BJ (cell line): ENCODE data around the gene PACRG. TPM values are rescaled to one million over a fixed set of nuclear protein-coding genes. Genes with fewer than 3 reads are reported as not detected.

Experiments used
- CTCF ChIA-PET: fragments of 350-600 bp; formaldehyde crosslinking; extraction: SDS; loops from one replicate; lab custom pipeline; 2021; ENCODE audit warnings: antibody characterized with exemption, inconsistent platforms; lab: Yijun Ruan, JAX
- POLR2A ChIA-PET: fragments of 300-600 bp; sonication (Branson Sonifier 250); formaldehyde crosslinking; extraction: SDS; loops from one replicate; lab custom pipeline; 2021; ENCODE audit warnings: antibody characterized with exemption; lab: Charles Lee
- DNase-seq: peaks from one replicate; pipeline ENCODE4 v3.0.0-alpha.2; 2011; ENCODE audit warnings: low read depth
- H3K27me3 ChIP-seq: 2 replicates; pipeline ENCODE4 v1.6.0; 2011; ENCODE audit warnings: low read length; ENCODE audit not compliant: control insufficient read depth, insufficient read depth
- H3K36me3 ChIP-seq: 2 replicates; pipeline ENCODE4 v1.5.1; 2011; ENCODE audit warnings: low read length; ENCODE audit not compliant: control insufficient read depth, insufficient read depth
- H3K4me3 ChIP-seq: 2 replicates; pipeline ENCODE4 v1.5.1; 2011; ENCODE audit warnings: low read depth, mild to moderate bottlenecking, control low read depth, low read length
- polyA plus RNA-seq: library from polyadenylated mRNA; depleted of rRNA; stranded (reverse); fragments of >200 nt; gene quantifications from 2 replicates; pipeline ENCODE4 v1.2.3, GENCODE V29; 2011
- TF ChIP-seq, protein P1 (sequence below): IDR thresholded peaks from 2 replicates; pipeline ENCODE4 v1.5.1; 2011; ENCODE audit warnings: low read depth, mild to moderate bottlenecking, control low read depth, inconsistent platforms, low read length, moderate library complexity; ENCODE audit not compliant: insufficient read depth

Gene PACRG
- polyA plus RNA-seq, 1 experiment, result 0.20 TPM

DNA sequence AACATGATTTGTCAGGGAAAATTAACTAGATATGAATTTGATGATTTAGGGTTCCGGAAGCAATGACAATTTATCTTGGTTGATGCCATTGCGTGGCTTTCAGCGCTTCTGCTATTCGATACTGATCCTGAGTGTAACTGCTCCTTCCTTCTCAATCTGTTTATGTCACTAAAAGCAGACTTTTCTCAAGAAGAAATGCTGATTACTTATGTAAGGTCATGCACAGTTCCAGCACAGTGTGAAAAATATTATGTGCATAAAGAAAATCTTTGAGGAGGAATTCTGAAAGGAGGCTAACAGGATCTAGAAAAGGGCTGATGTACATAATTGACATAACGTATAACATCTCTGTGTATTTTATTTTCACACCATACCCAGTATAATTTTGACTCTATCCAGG lies 336.6 kb downstream of the PACRG start:
- TF ChIP-seq, protein P1, sequence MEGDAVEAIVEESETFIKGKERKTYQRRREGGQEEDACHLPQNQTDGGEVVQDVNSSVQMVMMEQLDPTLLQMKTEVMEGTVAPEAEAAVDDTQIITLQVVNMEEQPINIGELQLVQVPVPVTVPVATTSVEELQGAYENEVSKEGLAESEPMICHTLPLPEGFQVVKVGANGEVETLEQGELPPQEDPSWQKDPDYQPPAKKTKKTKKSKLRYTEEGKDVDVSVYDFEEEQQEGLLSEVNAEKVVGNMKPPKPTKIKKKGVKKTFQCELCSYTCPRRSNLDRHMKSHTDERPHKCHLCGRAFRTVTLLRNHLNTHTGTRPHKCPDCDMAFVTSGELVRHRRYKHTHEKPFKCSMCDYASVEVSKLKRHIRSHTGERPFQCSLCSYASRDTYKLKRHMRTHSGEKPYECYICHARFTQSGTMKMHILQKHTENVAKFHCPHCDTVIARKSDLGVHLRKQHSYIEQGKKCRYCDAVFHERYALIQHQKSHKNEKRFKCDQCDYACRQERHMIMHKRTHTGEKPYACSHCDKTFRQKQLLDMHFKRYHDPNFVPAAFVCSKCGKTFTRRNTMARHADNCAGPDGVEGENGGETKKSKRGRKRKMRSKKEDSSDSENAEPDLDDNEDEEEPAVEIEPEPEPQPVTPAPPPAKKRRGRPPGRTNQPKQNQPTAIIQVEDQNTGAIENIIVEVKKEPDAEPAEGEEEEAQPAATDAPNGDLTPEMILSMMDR, result no peak
- H3K4me3 ChIP-seq, result no peak overlapping the region
- DNase-seq, result no peak
- no peaks in the 10 kb centered on the region for H3K27me3 ChIP-seq
- POLR2A ChIA-PET, result no interaction called here
- H3K36me3 ChIP-seq, result no peaks in the 10 kb centered on the region
- CTCF ChIA-PET, result no interaction called here

- no peak for DNase-seq
- ChIA-PET POLR2A (no interaction called here), CTCF (no interaction called here)
- no peaks in the 10 kb centered on the region for H3K27me3 ChIP-seq
- H3K36me3 ChIP-seq, result no peaks in the 10 kb centered on the region
- TF ChIP-seq, protein P1, result no peak
- H3K4me3 ChIP-seq, result no peak overlapping the region
These were observed 338.4 kb downstream of the PACRG start for GRCh38 chr6:163066200-163066599.

DNA sequence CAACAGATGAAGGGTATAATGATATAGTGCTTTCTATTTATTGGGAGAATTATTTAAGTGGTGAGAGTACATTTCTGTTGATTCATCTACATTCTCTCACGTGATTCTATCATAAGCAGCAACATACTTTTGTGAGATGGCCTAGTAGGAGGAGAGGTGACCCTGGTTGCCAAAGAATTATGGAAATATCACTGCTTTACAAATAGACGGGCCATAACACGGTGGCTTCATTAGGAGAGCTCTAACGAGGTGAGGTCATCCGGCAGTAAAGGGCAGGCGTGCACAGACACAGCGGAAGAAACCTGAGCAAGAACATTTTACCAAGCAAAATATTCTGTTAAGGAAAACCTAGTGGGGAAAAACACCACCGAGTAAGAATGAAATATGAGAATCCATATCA lies 349.4 kb downstream of the PACRG start:
- Histone ChIP-seq H3K36me3 (no peaks in the 10 kb centered on the region), H3K4me3 (no peak overlapping the region), H3K27me3 (no peaks in the 10 kb centered on the region)
- DNase-seq, result no peak
- ChIA-PET CTCF (no interaction called here), POLR2A (no interaction called here)
- TF ChIP-seq, protein P1, result no peak

- Histone ChIP-seq H3K4me3 (no peak overlapping the region), H3K27me3 (no peaks in the 10 kb centered on the region), H3K36me3 (no peaks in the 10 kb centered on the region)
- POLR2A ChIA-PET, result no interaction called here
- CTCF ChIA-PET, result no interaction called here
- DNase-seq, result no peak
- TF ChIP-seq, protein P1, result no peak
These were observed 350.9 kb downstream of the PACRG start for GRCh38 chr6:163078712-163079111.

DNA sequence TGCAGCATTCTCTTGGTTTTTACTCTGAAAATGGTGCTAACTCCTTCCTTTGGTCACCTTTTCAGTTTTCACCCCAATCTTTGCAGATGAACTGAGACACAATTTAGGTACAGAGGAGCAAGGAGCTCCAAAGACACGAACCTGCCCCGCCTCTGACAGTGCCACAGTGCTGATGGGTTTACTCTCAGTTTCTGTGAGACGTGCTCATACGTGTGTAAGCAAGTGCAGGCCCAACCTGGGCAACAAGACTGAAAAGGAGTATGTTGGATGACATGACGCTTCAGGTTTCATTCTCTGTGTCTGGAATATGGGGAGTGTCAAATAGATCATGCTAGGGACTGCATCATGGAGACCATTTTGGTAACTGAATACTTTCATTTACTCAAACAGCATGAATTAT lies 352.5 kb downstream of the PACRG start:
- ChIA-PET CTCF (no interaction called here), POLR2A (no interaction called here)
- H3K36me3 ChIP-seq, result no peaks in the 10 kb centered on the region
- no peaks in the 10 kb centered on the region for H3K27me3 ChIP-seq
- H3K4me3 ChIP-seq, result no peak overlapping the region
- DNase-seq, result no peak
- TF ChIP-seq, protein P1, result no peak
